GM19395 (cell line): ENCODE data around the gene AFF2.

Source experiments
- ATAC-seq: cut with Tn5 transposase; IDR thresholded peaks from one replicate; pipeline ENCODE4 v1.9.1; 2021; ENCODE audit warnings: mild to moderate bottlenecking, moderate library complexity; ENCODE audit not compliant: unreplicated experiment

The AFF2 gene

GRCh38 chrX:148991502-148991901 lies 491.1 kb downstream of the AFF2 start:
- ATAC-seq: no peak

- no peak for ATAC-seq
Observed at GRCh38 chrX:148995661-148996060, 495.2 kb downstream of the AFF2 start.

- ATAC-seq: no peak
Observed at GRCh38 chrX:149002320-149002719, 501.9 kb downstream of the AFF2 start.

- ATAC-seq: no peak
Observed at GRCh38 chrX:149003863-149004660, 503.6 kb downstream of the AFF2 start.

GRCh38 chrX:149004936-149005335 lies 504.5 kb downstream of the AFF2 start:
- ATAC-seq: no peak

GRCh38 chrX:149006235-149006634 lies 505.8 kb downstream of the AFF2 start:
- no peak for ATAC-seq

- no peak for ATAC-seq
Observed at GRCh38 chrX:149007423-149007822, 507.0 kb downstream of the AFF2 start.

- no peak for ATAC-seq
Observed at GRCh38 chrX:149010013-149010852, 509.8 kb downstream of the AFF2 start.

GRCh38 chrX:149010853-149011224 lies 510.4 kb downstream of the AFF2 start:
- ATAC-seq: no peak

- ATAC-seq: no peak
Observed at GRCh38 chrX:149013081-149013480, 512.7 kb downstream of the AFF2 start.

- no peak for ATAC-seq
Observed at GRCh38 chrX:149021159-149021558, 520.7 kb downstream of the AFF2 start.

- no peak for ATAC-seq
Observed at GRCh38 chrX:149022485-149022884, 522.1 kb downstream of the AFF2 start.

GRCh38 chrX:149032449-149032848 lies 532.0 kb downstream of the AFF2 start:
- no peak for ATAC-seq

GRCh38 chrX:149036086-149036485 lies 535.7 kb downstream of the AFF2 start:
- no peak for ATAC-seq

- ATAC-seq: no peak
Observed at GRCh38 chrX:149037281-149037870, 537.0 kb downstream of the AFF2 start.

GRCh38 chrX:149039057-149039456 lies 538.6 kb downstream of the AFF2 start:
- no peak for ATAC-seq

- ATAC-seq: no peak
Observed at GRCh38 chrX:149040873-149041535, 540.6 kb downstream of the AFF2 start.

- ATAC-seq: no peak
Observed at GRCh38 chrX:149043401-149043800, 543.0 kb downstream of the AFF2 start.

GRCh38 chrX:149044471-149044870 lies 544.1 kb downstream of the AFF2 start:
- ATAC-seq: no peak

- ATAC-seq: no peak
Observed at GRCh38 chrX:149045645-149046210, 545.3 kb downstream of the AFF2 start.
